Liver (tissue), 3 donors: Measurements from ENCODE around the gene LDLRAD4.

ENCODE experiments used
- CTCF ChIP-seq: fragments of 150-350 bp; IDR thresholded peaks from 2 replicates; pipeline ENCODE4 v1.5.1; 2017; ENCODE audit warnings: improper control_type of control experiment, low read depth, low read length; ENCODE audit not compliant: missing input control
- GABPA ChIP-seq, 2 donors: IDR thresholded peaks in 1 of 2; conservative IDR thresholded peaks in 1 of 2; 2 replicates each; pipeline ENCODE4 v1.6.1; 2016; ENCODE audit warnings: antibody characterized with exemption in 2 of 2, mild to moderate bottlenecking in 1 of 2, moderate library complexity in 1 of 2
- RAD21 ChIP-seq, 2 donors: IDR thresholded peaks; 2 replicates each; pipeline ENCODE4 v1.6.1; 2016; ENCODE audit warnings: antibody characterized with exemption in 2 of 2, mild to moderate bottlenecking in 2 of 2
- donor health status: healthy.
- donor health status: healthy.

DNA sequence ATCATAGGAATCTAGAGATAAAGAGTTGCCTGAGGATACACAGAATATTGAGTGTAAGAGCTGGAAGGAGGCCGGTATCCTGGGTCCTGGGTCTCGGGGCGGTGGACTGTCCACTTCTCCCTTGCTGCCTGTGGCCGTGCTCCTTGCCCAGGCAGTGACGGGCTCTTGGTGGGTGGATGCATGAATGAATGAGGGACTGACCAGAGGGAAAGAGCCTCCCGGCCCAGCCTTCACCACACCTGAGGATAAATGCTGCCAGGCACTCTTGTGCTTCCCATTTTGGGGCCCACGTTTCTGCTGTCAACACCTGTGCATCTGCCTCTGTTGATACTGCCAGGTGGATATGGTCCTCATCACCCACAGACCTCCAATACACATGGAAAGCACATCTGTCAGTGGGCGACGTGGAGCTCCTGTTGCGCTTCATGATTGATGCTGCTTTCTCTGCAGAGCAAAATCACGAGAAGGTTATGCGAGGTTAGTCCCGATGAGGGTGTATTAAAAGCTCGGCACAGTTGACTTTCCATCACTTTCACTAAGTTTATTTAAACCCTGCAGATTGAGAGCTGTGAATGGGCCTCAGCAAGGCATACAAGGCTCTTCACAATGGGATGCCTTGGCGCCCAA is 211.4 kb downstream of the LDLRAD4 start:
- TF ChIP-seq CTCF (no peak), RAD21 (IDR thresholded peaks at IDR 0.05) (no peak), GABPA (IDR thresholded peaks at IDR 0.05 in 1 of 2, conservative IDR thresholded peaks at IDR 0.05 in 1 of 2) (no peak)
